Endothelial cell (in vitro differentiated cells): ENCODE results near the gene PKP2. TPM values are rescaled to one million over a fixed set of nuclear protein-coding genes. Genes with fewer than 3 reads are reported as not detected.
A peak's percentile ranks its signal among the peaks of the same experiment; 100 is the strongest.

Source experiments
- DNase-seq: peaks from one replicate; pipeline ENCODE4 v3.0.0; 2021; ENCODE audit warnings: low spot score
- H3K27ac Mint-ChIP-seq: one replicate; pipeline ENCODE4 v1.8.0; 2021; ENCODE audit warnings: mixed read lengths, inconsistent platforms; ENCODE audit not compliant: unreplicated experiment
- H3K27me3 Mint-ChIP-seq: one replicate; pipeline ENCODE4 v1.8.0; 2021; ENCODE audit warnings: mild to moderate bottlenecking, moderate library complexity, mixed read lengths, inconsistent platforms; ENCODE audit not compliant: unreplicated experiment
- H3K36me3 Mint-ChIP-seq: one replicate; pipeline ENCODE4 v1.8.0; 2021; ENCODE audit warnings: mild to moderate bottlenecking, low read depth, mixed read lengths, inconsistent platforms; ENCODE audit not compliant: unreplicated experiment
- H3K4me1 Mint-ChIP-seq: one replicate; pipeline ENCODE4 v1.8.0; 2021; ENCODE audit warnings: mild to moderate bottlenecking, mixed read lengths, inconsistent platforms; ENCODE audit not compliant: unreplicated experiment
- H3K4me3 Mint-ChIP-seq: one replicate; pipeline ENCODE4 v1.8.0; 2021; ENCODE audit warnings: mild to moderate bottlenecking, mixed read lengths, inconsistent platforms; ENCODE audit not compliant: unreplicated experiment
- H3K9me3 Mint-ChIP-seq: one replicate; pipeline ENCODE4 v1.8.0; 2021; ENCODE audit warnings: mixed read lengths, inconsistent platforms; ENCODE audit not compliant: unreplicated experiment
- total RNA-seq: library from RNA; stranded (reverse); fragmentation: NEBNext Ultra II Directional; extraction: Animal tissue kit (Norgen Biotek cat#: 25700); gene quantifications from one replicate; pipeline ENCODE4 v1.2.1, GENCODE V29; 2021; ENCODE audit not compliant: unreplicated experiment
- TF ChIP-seq, protein P1 (sequence below): fragments of 200-600 bp; sonication (generic); IDR thresholded peaks from one replicate; pipeline ENCODE4 v1.5.0; 2021; ENCODE audit warnings: antibody characterized with exemption; ENCODE audit not compliant: unreplicated experiment

Gene PKP2
- total RNA-seq, 1 donor from 2014 or later, result 9.0 TPM

DNA sequence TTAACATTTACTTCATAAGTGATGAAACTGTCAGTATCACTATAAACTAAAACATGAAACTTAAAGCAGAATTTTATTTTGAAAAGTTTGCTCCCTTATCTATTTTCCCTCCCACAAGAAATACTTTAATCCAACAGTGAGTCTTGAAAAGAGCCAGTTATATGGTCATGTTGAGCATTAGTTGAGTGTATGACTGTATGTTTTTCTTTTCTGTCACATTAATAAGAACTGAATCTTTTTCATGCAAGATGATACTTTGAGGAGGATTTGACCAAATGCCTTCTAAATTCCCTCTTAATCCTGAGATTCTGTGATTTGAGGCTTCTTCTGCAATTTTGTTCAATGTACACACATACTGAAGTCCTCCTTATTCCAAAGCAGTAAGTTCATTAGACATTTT, 107.1 kb downstream of the PKP2 start:
- TF ChIP-seq, protein P1, sequence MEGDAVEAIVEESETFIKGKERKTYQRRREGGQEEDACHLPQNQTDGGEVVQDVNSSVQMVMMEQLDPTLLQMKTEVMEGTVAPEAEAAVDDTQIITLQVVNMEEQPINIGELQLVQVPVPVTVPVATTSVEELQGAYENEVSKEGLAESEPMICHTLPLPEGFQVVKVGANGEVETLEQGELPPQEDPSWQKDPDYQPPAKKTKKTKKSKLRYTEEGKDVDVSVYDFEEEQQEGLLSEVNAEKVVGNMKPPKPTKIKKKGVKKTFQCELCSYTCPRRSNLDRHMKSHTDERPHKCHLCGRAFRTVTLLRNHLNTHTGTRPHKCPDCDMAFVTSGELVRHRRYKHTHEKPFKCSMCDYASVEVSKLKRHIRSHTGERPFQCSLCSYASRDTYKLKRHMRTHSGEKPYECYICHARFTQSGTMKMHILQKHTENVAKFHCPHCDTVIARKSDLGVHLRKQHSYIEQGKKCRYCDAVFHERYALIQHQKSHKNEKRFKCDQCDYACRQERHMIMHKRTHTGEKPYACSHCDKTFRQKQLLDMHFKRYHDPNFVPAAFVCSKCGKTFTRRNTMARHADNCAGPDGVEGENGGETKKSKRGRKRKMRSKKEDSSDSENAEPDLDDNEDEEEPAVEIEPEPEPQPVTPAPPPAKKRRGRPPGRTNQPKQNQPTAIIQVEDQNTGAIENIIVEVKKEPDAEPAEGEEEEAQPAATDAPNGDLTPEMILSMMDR, result no peak
- Mint-ChIP-seq H3K4me1 (no peaks in the 10 kb centered on the region), H3K36me3 (peaks cover 3% of the 10 kb centered on the region), H3K4me3 (no peak overlapping the region), H3K27ac (no peak overlapping the region), H3K9me3 (no peaks in the 10 kb centered on the region), H3K27me3 (peaks cover 4% of the 10 kb centered on the region)
- DNase-seq, result no peak

DNA sequence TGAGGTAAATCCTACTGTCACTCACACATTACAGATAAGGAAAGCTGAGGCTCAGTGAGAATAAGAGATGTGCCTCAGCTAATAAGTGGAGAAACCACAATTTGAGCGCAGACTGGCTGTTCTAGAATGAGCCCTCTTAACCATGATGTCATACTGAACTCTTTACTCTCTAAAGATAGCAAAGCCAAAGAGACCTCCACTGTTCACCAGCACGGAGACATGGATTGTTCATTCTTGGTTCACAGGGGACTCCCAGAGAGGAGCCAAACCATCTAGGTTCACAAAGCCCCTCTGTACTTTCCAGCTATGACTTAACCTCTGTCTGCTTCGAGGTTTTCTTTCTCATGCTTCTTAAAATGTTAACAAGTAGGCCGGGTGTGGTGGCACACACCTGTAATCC, 108.2 kb downstream of the PKP2 start:
- H3K9me3 Mint-ChIP-seq, result no peaks in the 10 kb centered on the region
- H3K4me3 Mint-ChIP-seq, result no peak overlapping the region
- H3K27ac Mint-ChIP-seq, result no peak overlapping the region
- peaks cover 4% of the 10 kb centered on the region for H3K27me3 Mint-ChIP-seq
- peaks cover 3% of the 10 kb centered on the region for H3K36me3 Mint-ChIP-seq
- no peaks in the 10 kb centered on the region for H3K4me1 Mint-ChIP-seq
- DNase-seq, result no peak
- TF ChIP-seq, protein P1, result no peak

DNA sequence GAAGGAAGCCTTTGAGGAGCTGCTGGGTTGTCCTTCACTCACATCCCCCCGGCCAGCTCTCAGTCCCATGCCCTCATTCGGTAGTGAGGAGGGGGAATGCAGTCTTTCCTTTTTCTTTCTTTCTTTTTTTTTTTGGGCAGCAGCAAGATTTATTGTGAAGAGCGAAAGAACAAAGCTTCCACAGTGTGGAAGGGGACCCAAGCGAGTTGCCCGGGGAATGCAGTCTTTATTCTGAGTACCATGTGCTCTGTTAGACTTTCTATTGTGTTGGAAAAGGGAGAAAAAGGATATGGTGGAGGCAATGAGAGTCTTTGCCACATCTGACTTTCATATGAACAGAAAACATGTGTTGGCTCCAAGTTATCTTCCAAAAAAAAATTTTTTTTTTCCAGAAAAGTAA, 111.0 kb downstream of the PKP2 start:
- Mint-ChIP-seq H3K4me3 (no peak overlapping the region), H3K9me3 (no peaks in the 10 kb centered on the region), H3K36me3 (peaks cover 3% of the 10 kb centered on the region), H3K4me1 (peaks cover 5% of the 10 kb centered on the region), H3K27ac (no peak overlapping the region), H3K27me3 (peaks cover 3% of the 10 kb centered on the region)
- TF ChIP-seq, protein P1, result no peak
- DNase-seq, result no peak

DNA sequence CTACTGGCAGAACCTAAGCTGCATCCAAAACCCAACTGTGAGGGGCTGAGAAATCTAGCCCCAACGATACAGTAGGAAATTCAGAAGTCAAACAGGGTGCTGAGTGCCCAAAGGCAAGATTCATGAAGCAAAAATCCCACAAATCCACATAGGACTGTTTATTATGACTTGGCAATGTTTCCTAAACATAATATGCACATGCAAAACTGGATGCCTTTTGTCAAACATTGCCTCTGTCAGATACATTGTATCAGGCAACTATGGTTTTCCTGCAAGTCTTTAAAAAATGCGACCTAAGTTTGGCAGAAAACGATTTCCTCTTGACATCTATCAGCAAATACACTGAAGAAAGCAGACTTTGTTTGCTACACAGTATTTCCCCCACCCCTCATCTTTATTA, 113.5 kb downstream of the PKP2 start:
- peaks cover 4% of the 10 kb centered on the region for H3K27me3 Mint-ChIP-seq
- H3K4me1 Mint-ChIP-seq, result peaks cover 14% of the 10 kb centered on the region
- no peaks in the 10 kb centered on the region for H3K9me3 Mint-ChIP-seq
- no peak overlapping the region for H3K4me3 Mint-ChIP-seq
- DNase-seq, result no peak
- H3K36me3 Mint-ChIP-seq, result peaks cover 3% of the 10 kb centered on the region
- no peak overlapping the region for H3K27ac Mint-ChIP-seq
- TF ChIP-seq, protein P1, result no peak

DNA sequence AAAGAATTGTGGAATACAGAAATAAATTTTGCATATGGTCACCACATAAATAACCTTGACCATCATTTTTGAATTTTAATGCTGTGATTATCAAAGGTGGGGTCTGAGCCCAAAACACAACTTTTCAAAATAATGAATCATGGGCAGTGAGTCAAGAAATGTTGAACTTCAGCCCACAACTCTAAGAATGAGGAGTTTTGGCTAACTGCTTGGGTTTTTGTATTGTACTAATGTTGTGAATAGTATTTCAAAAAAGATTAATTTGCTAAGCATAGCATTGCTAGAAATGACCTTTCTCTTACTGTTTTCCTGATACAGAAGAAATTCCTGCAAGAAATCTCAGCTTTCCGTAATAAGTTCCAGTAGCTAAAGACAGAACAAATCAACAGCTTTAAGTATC, 116.5 kb downstream of the PKP2 start:
- Mint-ChIP-seq H3K4me3 (no peak overlapping the region), H3K4me1 (peaks cover 19% of the 10 kb centered on the region), H3K27me3 (peaks cover 2% of the 10 kb centered on the region), H3K27ac (peak overlapping the region; percentile 65), H3K36me3 (no peaks in the 10 kb centered on the region), H3K9me3 (no peaks in the 10 kb centered on the region)
- TF ChIP-seq, protein P1, result no peak
- no peak for DNase-seq
